Urothelium cell line (cell line): Measurements from ENCODE around the gene CARD18.
A peak's percentile ranks its signal among the peaks of the same experiment; 100 is the strongest.

Experiments used
- DNase-seq: peaks from one replicate; pipeline ENCODE4 v3.0.0; 2011; ENCODE audit warnings: low spot score, mixed read lengths
- FAIRE-seq: peaks from 2 replicates; lab custom pipeline; 2011; peaks lifted over from hg19 to GRCh38; lab: Jason Lieb, UNC

CARD18 gene, protein sequence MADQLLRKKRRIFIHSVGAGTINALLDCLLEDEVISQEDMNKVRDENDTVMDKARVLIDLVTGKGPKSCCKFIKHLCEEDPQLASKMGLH

DNA sequence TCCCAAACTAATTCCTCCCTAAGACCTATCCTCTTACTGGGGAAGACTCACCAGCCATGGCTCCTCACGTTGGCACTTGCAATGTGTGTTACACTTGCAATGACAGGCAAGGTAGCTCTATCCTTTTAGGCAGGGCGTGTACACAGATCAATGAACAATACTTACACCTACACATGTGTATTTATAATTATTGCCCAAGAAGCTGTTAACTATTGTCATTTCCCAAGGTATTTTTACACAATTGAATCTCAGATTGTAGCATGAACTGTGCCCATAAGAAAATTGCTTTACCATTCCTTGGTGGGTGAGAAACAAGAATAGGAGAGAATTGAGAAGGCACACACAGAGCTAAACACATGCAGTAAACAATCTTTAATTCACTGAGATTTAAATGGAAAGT is at the start of gene CARD18:
TSS of gene CARD18 (minus strand) at position 101 of the 400 bp plus-strand sequence. CDS start at position 58, 43 bp downstream.
- DNase-seq (no peak), FAIRE-seq (no peak)

DNA sequence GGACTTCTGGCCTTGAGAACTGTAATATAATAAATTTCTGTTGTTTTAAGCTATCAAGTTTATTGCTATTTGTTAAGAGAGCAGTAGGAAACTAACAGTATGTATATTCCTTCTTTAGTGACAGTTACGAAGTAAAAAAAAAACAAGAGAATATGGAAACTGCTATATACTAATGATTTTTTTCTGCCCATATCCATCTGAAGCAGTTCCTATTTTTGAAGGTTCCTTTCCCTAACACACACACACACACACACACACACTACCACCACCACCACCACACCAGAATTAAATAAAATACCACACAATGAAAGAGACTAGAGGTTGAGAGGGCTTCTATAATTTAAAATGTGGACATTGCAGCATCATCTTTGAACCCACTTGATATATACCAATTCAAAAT is 44.4 kb upstream of the CARD18 start:
- FAIRE-seq (no peak), DNase-seq (no peak)

DNA sequence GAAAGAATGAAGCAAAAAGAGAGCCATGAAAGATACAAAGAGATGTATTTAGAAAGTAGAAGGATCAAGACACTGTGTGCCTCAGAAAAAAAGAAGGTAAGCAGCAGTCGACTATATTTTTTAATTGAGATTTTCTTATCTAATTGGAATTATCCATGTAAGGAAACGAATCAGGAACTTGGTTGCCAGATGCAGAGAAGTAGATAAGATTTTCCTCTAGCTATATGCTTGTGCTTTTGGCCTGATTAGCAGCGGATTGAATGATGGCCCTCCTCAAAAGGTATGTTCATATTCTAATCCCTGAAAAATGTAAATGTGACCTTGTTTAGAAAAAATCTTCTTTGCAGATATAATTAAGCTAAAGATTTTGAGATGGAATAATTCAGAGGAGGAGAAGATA is 43.9 kb upstream of the CARD18 start:
- FAIRE-seq = no peak
- DNase-seq = no peak

DNA sequence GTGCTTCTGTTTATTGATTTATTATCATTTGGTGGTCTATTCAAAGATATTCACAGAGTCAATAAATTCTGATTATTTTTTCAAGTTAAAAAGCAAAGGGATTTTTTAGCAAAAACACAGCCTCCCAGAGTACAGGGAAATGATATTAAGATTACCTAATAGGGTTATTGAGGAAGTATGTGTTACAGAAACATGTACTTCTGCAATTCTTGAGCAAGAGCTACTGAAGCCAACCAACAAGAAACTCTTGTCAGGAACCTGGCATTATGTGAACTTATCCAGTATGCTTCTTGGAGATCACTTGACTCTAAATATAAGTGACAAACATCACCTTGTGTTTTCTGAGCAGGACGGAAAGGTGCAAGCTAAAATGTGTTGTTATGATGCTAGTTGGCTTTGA is 42.0 kb upstream of the CARD18 start:
- no peak for FAIRE-seq
- DNase-seq = no peak

DNA sequence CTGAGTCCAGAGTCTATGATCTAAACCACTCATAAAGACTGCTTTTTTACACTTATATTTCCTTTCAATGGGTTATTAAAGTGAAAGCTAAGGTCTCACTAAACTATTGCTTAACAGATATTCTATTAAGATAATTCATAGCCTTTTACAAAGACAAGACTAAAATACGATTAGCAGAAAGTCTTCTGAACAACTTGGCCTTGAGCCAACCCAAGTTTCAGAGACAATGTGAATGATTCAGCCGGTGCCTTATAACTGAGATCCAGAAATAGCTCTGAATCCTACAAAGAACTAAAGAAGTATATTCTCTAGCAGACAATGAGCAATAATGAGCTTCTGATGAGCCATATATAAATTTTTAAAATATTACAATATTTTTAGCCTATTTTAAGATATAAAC is 41.5 kb upstream of the CARD18 start:
- DNase-seq (peak; percentile 25), FAIRE-seq (no peak)

DNA sequence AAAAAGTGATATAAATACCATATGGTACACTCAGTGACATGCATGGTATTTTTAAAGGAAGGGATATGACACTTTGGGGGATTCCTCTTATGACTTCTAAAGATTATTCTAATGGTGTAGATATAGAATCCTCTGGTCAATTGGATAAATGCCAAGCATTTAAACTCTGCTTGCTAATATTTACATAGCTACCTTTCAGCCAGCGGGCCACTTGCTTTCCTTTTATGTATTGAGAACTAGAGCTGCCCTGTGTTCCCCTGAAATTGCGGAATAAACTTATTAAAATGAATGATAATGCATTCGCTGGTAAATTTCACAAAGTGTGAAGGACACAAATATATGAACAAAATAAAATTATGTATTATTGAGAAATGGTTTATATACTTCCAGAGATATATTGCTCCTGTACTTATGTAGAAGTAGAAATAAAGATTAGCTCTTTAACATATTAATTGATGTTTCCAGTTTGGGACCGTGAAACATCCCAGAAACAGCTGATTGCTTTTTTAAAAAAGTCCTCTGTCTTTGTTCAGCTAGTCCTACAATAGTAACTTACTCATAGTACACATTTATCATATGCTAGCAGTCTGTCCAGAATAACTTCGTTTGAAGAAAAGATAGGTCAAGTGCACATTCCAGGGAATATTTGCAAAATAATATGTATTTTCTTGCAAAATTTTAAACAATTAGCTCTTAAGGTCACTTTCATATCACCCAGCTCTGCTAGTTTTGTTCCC is 40.1 kb upstream of the CARD18 start:
- FAIRE-seq (no peak), DNase-seq (no peak)

DNA sequence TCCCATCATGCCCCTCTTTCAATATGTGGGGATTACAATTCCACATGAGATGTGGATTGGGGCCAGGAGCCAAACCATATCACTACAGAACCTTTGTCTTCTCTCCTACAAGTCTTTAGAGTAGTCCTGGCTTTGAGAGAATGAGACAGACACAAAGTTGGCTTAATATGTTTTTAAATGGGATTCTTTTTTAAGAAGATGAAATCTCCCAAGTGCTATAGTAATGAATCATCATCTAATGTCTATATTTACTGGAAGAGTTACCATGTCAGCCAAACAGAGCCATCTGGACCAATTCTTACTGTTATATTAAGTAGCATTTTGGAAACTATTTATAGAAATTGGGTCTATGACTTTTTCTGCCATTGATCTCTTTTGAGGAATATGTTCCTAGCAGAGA is 38.1 kb upstream of the CARD18 start:
- DNase-seq = peak; percentile 17
- no peak for FAIRE-seq

DNA sequence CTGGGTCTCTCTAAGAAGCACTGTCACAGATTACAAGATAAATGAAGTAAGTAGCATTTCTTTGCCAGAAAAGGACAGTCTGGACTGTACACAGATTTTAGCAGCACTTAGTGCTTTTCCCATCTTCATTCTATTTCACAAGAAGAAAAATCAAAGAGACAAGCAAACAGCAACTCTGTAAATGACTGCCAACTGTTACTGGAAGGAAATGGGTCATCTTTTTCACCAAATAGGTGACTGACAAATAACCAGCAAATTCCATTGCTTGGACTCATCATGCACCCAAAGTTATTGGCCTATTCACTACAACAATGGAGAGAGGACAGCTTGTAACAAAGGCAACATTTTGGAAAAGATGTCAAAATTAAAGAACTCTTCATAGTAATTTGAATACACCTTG is 28.9 kb upstream of the CARD18 start:
- no peak for FAIRE-seq
- DNase-seq = peak; percentile 13

DNA sequence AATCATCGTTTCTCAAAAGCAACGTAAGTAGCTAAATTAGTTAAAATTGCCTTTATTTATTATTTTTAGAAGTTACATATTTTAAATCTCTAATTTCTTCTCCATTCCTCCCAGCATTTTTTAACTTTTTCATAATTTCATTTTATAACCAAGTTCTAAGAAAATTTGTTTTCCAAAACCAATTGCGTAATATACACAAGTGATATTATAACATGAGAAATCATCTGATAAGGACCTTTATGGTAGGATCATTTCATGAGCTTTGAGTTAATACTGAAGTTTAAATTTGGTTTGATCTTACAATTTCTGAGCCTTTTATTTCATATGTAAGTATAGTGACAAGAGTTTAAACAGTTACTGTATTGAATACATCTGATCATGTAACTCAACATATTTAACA is 27.7 kb upstream of the CARD18 start:
- FAIRE-seq = no peak
- no peak for DNase-seq

DNA sequence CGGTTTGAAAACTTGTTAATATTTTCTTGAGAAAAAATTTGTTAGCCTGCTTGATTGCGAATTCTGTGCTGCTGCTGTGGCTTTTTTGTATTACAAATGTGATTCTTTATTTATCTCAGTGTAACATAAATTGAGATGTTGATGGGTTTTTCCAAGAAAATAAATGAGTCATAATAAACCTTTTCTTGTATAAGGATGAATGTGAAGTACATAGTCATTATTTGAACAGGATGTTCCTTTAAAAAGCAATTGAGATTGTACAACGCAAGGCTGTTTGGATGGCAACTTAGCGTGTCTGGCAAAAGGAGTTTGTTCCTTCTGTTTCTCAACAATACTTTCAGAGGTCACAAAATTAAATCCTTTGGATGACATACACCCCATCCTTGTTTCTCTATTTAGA is 24.6 kb upstream of the CARD18 start:
- FAIRE-seq (no peak), DNase-seq (no peak)

DNA sequence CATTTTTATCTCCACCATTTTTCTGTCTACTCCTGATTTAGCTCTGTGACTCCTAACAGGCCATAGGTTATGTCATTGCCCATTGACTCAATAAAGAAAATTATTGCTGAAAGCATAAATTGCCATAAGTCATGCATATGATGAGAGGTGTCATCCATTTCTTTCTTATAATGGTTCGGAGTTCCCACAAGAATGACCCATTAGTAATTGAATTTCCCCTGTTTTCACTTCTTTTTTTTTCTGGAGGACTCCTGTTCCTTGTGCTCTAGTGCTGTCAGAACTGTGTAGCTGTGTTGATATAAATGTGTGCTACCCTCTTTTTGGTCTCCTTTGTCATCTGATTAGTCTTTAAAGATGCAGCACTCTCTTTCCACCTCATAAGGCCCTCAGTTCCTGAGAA is 22.9 kb upstream of the CARD18 start:
- DNase-seq (no peak), FAIRE-seq (no peak)

DNA sequence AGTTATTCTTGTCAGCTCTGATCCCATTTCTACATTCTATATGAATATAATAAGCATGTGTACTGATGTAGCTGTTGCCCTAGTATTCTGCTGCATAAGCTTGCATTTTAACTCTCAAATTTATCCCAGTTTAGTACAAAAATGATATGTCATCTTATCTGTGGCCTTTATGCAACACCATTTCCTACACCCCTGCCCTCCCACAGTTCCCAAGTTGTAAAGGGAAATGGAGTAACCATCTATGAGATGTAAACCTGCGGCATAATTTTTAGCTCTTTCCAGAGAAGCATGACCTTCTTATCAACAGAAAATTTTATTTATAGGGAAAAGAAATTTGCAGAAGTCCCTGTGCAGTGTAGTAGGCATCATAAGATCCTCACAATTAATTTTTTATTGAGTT is 18.9 kb upstream of the CARD18 start:
- FAIRE-seq = no peak
- no peak for DNase-seq

DNA sequence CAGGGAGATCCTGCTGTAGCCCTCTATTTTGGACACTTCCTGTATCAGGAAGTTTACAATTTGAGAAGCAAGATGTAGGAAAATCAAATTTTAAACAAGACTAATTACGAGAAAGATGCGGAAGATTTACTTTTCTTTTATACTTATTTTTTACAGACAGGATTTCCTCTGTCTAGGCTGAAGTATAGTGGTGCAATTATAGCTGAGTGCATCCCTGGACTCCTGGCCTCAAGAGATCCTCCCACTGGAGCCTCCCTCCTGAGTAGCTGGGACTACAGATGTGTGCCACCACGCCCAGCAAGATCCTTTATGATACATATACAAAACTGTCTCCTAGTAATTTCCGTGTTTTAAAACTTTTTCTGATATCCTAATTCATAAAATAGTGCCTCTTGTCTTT is 17.2 kb upstream of the CARD18 start:
- FAIRE-seq (no peak), DNase-seq (no peak)

DNA sequence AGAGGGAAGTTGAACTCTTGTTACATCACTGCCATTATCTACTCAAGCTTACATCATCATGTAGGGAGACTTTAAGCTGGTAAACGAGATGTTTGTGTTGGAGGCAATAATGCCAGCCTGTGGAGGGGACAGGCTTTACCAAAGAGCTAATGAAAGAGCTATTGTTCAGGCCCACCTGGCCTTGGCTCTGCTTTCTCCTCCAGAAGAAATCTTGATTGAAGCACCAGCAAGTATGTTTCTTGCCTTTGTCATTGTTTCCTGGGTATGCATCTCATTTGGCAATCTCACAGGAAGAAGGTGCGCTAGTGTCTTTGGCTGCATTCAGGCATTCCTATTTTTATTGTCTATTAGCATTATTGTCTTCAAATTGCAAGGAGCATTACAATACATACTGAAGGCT is 16.7 kb upstream of the CARD18 start:
- FAIRE-seq (no peak), DNase-seq (no peak)

DNA sequence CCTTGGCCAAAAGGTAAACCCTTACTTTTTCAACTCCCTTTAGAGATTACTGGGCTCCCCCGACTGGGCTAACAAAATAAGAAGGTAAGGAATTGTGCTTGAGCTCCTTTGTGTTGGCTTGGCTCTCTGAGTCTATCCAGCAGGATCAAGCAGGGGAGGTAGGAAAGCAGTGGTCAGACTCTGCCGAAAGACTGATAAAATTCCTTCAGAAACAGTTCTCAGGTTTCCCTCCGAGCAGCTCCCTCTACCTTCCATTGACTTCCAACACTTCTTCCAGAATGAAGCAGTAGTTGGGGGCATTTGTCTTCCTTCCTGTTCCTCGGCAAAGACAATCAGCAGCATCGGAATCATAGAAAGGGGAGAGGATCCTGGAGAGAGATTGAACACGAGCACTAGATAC is 16.1 kb upstream of the CARD18 start:
- FAIRE-seq (no peak), DNase-seq (no peak)

DNA sequence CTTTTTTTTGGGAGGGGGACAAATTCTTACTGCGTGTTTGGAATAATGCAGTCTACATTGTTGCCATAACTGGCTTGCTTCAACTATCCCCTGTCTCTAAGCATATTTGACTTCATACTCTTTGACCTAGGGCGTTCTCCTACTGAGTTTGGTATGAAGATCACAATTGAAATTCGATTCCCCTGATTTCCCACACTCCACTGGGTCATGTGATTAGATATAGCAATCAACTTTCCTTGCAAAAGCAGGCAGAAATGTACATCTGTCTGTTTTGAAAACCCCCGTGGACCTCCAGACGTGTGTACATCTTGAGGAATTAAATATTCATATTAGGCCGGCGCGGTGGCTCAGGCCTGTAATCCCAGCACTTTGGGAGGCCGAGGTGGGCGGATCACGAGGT is 13.8 kb upstream of the CARD18 start:
- DNase-seq (no peak), FAIRE-seq (no peak)

DNA sequence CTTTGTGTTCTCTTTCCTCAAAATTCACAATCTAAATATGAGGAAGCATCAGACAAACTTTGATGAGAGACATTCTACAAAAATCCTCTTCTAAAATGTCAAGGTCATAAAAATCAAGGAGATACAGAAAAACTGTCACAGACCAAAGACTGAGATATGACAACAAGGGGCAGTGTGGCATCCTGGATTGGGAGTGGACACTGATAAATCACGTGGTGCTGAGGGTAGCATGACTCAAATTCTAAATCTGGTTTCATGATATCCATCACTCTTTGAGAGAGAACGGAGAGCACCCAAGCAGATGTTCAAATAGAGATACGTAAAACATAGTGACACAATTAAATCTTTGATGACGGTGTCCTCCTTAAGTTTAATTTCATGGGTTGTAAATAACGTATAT is 13.0 kb upstream of the CARD18 start:
- DNase-seq (no peak), FAIRE-seq (no peak)

DNA sequence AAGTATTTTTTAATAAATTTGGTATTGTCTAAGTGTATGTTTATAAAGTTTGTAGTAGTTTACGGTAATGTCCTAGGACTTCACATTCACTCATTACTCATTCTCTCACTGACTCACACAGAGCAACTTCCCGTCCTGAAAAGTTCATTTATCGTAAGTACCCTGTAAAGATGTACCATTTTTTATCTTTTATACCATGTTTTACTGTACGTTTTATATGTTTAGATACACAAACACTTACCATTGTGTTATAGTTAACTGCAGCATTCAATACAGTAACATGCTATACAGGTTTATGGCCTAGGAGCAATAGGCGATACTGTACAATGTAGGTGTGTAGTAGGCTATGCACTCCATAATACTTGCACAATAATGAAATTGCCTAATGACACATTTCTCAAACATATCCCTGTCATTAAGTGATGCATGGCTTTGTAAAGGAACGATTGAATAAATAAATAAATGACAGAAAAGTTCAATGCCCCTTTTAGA is 12.5 kb upstream of the CARD18 start:
- DNase-seq = no peak
- no peak for FAIRE-seq

DNA sequence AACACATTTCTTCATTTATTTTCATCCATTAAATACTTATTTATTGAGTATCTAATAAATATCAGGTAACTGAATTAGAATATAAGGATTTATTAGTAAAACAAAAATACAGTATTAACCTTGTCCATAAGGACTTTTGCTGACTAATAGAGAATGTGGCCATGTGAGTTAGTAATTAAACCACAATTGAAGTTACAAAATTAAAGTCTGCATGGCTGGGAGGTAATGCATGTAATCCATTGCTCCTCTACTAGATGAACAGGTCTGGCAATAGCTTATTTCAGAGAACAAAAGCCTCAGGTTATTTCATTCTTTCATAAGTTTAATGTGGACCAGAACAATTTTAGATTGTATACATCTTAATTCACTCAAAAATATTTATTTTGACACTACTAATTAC is 9.9 kb upstream of the CARD18 start:
- FAIRE-seq (no peak), DNase-seq (no peak)

DNA sequence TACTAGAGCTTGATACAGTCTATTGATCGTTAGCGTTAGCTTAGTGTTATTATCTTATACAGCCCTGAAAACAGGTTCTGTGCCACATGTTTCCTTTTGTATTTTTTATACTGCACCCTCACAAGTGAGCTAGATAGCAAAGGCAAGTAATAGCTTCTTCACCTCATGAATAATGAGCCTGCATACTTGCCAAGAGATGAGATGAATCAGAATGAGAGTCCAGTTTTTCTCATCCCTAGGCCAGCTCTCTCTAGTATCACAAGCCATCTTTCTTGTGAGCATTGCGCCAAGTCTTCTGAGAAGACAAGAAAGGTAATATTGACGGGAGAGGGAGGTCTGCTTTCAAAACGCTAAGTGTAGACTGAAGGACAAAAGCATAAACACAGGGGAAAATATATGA is 8.7 kb upstream of the CARD18 start:
- no peak for FAIRE-seq
- no peak for DNase-seq

DNA sequence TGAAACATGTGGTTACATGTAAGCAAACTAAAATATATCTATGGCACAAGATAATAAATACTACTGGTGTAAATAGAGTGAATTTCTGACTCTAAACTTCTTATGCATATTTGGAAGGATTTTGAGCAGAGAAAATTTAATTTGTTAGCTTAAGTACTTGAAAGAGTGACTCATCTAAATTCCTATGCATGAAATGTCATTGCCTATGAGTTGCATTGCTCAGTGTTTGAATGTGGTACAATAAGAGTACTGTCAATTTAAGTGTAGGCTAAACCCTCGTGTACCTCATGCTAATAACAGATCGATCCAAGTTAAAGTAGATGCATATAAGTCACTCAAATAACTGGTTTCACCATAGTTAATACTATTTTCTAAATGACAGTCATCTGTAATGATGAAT is 5.3 kb upstream of the CARD18 start:
- DNase-seq (no peak), FAIRE-seq (no peak)

DNA sequence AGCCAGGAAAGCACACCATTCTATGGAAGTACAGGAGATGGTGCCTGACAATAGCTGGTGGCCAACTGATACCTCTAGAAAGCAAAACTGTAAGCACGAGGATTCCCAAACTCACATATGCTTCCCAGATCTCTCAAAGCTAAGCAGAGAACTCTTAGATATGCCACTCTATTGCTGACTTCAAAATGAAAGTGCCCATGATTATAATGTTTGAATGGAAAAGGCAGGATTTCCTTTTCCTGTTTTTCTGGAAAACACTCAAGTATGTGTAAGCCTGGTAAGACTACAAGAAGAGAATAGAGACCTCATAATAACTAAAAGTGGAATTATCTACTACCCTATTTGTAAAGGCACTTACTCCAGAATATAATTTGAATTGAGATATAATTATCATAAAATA is 2.6 kb upstream of the CARD18 start:
- DNase-seq = no peak
- no peak for FAIRE-seq

DNA sequence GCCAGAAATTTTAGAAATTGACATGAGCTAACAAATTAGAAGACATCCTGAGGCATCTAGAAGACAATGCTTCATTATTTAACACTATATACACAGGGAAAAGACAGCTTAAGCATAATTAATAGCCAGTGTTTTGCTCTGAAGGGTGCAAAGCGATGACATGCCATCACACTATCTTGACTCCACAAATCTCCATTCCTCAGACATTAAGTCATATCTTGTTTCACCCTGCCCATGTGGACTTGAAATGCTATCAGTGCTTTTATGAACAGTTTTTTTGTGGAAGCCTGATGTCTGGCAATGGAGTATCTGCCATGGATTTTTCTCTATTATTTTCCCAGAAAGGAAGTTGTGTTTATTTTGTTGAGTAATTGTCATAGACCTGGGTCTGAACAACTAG is 2.3 kb downstream of the CARD18 start:
- no peak for FAIRE-seq
- no peak for DNase-seq
